HG02885 (cell line): ENCODE results near the gene HMGN5.

Experiments
- ATAC-seq: cut with Tn5 transposase; IDR thresholded peaks from one replicate; pipeline ENCODE4 v1.9.1; 2021; ENCODE audit warnings: mild to moderate bottlenecking; ENCODE audit not compliant: unreplicated experiment, poor library complexity

HMGN5 gene

DNA sequence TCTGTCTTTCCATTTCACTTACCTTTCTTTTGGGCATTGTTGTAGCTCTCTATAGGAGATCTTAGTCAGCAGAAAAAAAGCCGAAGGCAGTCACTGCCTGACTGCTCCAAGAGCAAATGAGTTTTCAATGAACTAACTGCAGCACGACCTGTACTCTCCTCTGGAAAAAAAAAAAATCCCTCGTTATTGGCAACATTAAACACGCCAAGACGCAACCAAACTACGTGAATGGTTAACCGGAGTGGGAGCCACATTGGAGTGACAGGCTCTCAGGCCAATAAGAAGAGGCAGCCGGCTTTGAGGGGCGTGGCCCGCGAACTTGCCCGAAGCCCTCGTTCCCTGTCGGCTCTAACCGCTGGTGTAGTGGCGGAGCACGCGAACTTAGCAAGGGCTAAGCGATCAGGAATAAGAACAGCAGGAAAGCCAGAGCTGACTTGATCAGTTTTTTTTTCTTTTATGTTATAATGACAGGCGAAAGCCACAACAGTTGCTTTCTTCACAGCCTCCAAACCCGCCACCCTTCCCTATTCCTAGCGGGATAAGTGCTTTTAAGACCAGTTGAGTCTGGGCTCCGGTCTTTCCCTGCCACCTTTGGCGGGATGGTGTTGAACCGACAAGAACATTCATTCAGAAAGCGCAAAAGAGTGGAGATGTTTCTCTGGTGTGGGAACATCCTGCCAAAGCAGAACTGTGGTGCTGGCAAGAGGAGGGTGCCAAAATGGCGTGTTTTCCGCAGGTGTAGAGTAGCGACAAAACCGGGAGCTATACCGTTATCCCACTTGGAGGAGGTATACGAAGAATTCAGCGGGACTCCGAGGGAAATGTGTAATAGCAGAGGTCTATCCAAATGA, 80.0 kb downstream of the HMGN5 start:
- ATAC-seq: peak; percentile 96

DNA sequence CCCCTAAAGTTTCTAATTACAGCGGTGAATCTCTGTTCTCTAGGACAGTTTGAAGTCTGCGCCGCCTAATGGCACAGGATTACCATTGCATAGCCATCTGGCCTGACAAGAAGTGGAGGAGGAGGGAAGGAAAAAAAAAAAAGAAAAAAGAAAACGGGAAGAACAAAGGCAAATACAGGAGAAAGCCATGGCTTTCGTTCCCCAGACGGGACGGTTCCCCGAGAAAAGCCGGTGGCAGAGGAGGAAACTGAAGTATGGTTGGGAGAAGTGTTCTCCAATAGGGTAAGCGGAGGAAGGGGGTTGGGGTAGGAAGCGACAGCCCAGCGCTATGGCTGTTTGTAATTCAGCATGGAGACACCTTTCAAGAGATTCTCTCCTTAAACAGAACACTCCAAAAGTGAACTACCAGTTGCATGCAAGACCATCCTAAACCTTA, 80.8 kb downstream of the HMGN5 start:
- ATAC-seq: peak; percentile 58

DNA sequence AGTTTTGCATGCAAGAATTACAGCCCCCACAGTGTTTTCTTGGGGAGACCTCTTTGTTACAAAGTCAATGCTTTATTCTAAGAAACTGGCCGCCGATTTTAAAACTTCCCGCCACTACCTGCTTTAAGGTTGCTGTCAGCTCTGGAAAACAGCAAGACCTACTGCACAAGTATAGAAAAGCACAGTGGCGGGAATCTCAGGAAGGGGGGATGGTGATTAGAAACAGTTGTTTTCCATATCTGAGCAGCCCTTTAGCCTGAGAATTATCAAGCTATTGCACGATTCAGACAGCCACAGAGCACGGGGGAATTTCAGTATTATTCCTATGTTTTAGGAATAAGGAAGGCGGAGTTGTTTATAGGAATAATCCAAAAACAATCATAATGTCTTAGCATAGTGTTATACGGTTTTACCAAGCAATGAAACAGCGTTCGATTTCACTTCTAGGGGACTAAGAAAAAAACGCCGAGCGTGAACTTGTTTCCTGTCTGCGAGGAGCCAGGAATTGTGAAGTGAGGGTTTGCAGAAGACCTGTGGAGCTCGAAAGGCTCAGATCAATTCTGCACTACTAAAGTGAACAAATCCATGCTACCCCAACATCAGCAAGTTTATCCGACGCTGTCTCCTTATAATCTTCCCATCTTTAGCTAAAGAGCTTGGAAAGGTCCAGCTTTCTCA, 81.3 kb downstream of the HMGN5 start:
- ATAC-seq: peak; percentile 31

DNA sequence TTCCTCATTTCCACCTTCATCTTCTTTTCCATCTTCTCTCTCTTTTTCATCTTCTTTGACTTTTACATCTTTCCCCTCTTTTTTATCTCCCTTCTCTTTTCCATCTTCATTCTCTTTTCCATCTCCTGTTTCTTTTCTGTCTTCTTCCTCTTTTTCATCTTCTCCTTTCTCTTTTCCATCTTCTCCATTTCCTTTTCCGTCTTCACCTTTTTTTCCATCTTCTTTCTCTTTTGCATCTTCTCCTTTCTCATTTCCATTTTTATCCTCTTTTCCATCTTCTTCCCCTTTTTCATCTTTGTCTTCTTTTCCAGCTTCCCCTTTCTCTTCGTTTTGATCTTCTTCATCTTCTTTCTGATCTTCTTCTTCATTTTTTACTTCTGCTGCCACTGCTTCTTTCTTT, 87.0 kb downstream of the HMGN5 start:
- no peak for ATAC-seq

DNA sequence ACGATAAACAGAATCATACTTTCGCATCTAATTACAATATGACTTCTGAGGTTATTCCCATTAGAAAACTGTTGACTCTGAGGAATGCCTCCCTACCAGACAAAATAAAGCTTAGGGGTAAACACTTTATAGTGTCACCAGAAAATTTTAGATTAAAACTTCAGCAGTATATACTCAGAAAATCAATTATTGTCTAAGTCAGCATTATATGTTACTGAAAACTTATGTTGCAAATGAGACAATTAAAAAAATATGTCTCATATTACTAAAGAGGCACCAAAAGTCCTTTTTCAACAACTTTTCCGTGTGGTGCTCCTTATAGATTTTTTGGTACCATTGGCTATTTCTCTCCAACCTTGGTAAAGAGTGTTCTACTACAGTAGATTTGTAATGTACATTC, 91.4 kb downstream of the HMGN5 start:
- ATAC-seq: no peak

DNA sequence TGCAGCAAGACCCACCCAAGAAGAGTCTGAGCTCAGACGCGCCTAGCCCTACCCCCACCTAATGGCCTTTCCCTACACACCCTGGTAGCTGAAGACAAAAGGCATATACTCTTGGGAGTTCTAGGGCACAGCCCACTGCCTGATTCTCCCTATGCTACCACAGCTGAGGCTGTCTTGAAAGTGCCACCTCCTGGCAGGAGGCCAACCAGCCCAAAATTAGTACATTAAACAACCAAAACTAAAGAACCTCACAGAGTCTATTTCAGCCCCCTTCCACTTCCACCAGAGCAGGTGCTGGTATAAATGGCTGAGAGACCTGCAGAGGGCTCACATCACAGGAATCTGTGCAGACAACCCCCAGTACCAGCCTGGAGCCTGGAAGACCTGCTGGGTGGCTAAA, 119.1 kb downstream of the HMGN5 start:
- ATAC-seq: no peak
